ENCODE results near the gene NR6A1.
A peak's percentile ranks its signal among the peaks of the same experiment; 100 is the strongest.

The NR6A1 gene

DNA sequence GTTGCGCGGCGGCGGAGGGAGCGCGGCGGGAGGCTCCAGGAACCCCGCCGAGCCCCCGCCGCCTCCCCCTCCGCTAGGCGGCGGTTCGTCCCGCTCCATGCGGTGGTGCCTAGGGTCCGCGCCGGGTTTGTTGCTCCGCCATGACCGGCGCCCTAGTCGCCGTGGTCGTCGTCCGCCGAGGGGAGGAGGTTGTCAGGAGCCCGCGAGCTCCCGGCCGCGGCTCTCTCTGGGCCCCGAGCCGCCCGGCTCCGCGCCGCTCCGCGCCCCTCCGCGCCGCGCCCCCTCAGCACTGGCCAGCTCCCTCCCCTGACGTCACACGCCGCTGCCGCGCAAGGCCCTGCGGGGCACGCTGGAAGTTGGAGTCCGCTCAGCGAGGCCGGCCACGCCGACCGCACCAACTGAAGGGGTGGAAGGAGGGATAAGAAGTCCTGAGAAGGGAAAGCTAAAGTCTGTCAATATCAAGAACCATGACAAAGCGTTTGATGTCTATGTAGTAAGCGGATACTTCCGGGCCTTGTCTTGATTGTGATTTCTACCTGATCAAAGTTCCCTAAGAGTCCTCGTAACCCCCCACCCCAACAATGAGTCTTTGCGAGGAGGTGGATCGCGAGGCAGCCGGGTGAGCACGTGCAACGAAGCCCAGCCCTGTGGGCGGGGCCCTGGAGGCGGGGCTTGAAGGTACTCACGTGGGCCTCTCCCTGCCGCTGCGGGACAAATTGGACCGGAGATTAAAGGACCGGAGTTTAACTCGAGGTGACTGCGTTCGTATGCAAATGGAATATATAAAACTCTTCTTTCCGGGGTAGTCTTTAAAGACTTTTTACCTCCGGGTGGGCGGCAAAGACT lies at the start of gene NR6A1:
NR6A1 (minus strand) TSS at position 291 of the 846 bp plus-strand sequence.
- peak; percentile 90 to 94 for DNase-seq (ENCODE audit: low read depth in 2 of 2)

DNA sequence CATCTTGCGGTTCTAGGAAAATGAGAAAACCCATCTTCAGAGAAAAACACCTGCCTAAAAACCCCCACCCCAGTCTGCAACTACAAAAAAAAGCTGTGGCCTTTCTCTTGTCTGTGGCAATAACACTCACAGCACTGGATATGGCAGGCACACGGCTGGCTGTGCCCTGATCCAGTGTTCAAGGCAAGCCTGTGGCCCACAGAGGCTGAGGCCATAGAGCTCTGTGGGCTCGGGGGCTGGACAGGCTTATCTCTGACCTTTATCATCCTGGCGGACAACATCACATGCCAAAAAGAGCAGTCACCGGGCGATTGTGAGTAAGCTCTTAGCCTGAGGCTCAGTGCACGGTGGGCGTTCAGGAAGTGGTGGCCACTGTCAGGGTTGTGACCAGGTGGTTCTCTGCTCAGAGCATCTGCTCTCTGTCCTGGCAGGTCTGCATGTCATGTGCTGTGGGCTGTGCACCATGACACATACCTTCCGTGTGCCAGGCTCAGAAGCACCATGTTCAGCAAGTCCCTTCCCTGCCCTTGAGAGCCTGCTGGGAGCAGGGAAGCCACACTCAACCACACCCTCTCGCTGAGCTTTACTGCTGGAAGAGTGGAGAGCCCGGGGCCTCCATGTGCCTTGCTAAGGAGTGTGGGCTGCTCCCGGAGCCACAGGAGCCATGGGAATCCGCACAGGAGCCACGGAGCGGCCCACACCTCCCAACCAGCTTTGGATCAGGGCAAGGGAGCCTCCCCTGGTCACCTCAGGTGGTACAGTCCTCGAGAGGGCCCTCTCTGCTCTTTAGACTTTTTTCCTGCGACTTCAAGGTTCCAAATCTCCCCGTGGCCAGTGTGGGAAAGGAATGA lies 47.5 kb upstream of the NR6A1 start:
- no peak for DNase-seq (ENCODE audit: low read depth in 2 of 2)

DNA sequence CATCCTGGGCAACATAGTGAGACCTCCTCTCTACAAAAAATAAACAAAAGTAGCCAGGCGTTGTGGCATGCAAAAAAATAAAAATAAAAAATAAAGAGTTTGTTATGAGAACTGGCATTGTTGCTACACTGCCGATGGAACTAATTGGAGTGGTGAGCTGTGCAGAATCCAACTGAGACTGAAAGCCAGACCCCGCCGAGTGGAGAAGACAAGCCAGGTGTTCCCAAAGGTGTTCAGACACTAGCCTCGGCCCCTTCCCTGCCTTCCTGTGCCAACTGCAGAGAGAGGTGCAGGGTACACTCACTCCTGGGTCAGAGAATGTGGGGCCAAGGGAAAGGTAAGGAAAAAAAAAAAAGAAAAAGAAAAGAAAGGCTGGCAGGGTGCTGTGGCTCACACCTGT lies 44.5 kb upstream of the NR6A1 start:
- DNase-seq (ENCODE audit: low read depth in 2 of 2) = no peak

GRCh38 chr9:124814164-124814535 lies 43.0 kb upstream of the NR6A1 start:
- DNase-seq (ENCODE audit: low read depth in 2 of 2) = no peak

GRCh38 chr9:124813501-124814163 lies 42.5 kb upstream of the NR6A1 start:
- DNase-seq (ENCODE audit: low read depth in 2 of 2) = no peak

DNA sequence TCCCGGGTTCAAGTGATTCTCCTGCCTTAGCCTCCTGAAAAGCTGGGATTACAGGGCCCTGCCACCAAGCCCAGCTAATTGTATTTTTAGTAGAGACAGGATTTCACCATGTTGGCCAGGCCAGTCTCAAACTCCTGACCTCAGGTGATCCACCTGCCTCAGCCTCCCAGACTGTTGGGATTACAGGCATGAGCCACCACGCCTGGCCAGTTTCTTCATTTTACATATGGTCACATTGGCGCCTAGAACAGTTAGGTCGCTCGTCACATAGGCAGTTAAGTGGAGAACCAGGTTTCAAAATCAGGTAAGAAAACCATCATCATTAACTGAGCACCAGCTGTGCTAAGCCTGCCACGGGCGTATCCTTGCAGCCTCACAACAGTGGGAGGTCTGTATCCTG lies 41.9 kb upstream of the NR6A1 start:
- DNase-seq (ENCODE audit: low read depth in 2 of 2) = no peak

DNA sequence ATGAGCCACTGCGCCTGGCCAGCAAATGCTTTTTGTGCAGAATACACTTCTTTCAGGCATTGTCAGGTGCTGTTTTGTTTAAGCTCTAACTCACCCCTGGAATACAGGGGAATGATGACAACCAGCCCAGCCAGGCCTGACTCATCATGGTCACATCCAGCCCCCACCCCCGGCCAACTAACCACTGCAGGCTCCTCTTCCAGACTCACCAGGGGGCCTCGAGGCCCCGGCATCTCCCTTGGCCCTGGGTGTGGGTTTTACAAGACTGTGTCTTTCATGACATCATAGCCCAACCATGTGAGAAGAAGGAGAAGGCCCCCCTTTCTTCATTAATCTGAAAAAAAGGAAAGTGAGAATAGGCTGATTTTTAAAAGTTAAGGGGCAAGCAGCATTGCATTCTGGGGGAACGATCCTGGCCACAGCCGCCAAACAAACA lies 41.3 kb upstream of the NR6A1 start:
- no peak for DNase-seq (ENCODE audit: low read depth in 2 of 2)

DNA sequence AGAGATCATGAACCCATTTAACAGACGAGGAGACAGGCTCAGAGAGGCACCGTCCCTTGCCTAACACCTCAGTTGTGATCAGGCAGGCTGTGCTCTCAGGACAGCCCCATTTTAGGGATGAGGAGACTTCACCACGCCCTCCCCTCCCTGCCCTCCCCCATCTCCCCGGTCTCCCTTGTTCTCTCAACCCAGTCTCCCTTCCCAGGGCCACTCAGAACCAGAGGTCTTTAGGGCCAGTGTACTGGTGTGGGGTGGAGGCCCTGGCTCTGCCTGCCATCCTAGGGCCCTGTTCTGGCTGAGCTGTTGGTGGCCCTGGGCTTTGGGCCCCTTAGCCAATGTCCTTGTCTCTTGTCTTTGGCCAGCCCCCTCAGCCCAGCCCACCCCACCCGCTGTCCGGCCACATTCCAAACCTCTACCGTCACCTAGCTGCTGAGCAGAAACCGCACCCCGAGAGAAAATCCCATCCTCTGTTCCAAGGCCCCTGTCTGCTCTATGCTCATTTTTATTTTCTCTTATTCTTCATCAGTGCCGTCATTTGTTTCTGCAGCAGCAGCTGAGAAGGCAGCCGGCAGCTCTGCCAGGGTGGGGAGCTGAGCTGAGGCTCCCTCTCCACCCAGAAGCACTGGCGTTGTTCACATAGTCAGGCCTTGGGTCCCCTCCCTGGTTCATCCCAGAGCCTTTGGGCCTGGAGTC lies 39.7 kb upstream of the NR6A1 start:
- no peak for DNase-seq (ENCODE audit: low read depth in 2 of 2)

- DNase-seq (ENCODE audit: low read depth in 2 of 2) = no peak
Measured at GRCh38 chr9:124809741-124810500, 38.8 kb upstream of the NR6A1 start.

DNA sequence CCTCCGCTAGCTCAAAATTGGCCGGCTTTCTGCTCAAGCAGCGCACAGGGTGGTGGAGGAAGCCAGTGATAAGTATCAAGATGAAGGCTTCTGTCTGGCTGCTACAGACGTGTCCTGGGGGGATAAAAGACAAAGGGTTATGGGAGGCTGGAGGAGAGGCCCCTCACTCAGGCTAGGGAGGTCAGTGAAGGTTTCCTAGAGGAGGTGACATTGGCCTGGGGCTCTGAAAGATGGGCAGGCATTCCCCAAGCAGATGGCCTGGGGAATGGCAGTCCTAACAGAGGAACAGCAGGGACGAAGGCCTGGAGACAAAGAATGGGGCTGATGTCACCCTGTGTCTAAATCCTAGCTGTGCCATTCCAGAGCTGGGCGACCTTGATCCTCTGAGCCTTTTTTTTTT lies 38.1 kb upstream of the NR6A1 start:
- DNase-seq (ENCODE audit: low read depth in 2 of 2) = no peak

- DNase-seq (ENCODE audit: low read depth in 2 of 2) = no peak
Measured at GRCh38 chr9:124808246-124808956, 37.3 kb upstream of the NR6A1 start.

- DNase-seq (ENCODE audit: low read depth in 2 of 2) = no peak
Measured at GRCh38 chr9:124805186-124805585, 34.1 kb upstream of the NR6A1 start.

DNA sequence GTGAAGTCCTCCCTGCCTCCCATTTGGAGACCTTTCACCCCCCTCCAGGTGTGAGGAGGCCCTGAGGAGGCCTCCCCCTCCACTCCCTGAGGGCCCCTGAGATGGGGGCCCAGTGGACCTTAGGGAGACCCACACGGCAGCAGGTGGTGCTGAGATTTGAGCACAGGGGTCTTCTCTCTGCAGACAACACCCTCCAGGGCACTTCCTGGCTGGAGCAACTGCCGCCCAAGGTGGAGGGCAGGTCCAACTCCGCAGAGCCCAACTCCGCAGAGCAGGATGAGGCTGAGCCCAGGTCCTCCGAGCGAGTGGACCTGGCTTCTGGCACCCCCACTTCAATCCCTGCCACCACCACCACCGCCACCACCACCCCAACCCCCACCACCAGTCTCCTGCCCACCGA lies 32.8 kb upstream of the NR6A1 start:
- no peak for DNase-seq (ENCODE audit: low read depth in 2 of 2)

DNA sequence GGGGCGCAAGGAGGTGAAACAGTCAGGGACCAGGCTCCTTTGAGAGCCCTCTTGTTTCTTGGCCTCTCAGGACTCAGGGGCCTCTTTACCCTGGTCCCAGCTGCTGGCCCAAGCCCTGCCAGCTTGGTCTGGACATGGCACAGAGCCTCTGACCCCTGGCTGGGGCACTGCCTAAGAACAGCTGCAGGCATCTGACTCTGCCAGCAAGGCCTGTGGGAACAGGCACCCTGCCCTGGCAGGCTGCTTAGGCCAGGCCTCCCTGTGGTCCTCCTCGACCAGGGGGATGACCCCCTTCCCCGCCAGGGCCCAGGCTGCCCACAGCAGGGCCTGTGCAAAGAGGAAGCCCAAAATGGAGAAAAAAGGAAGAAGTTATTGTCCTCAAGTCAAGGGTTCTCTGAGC lies 31.3 kb upstream of the NR6A1 start:
- DNase-seq (ENCODE audit: low read depth in 2 of 2) = no peak

GRCh38 chr9:124801356-124801755 lies 30.2 kb upstream of the NR6A1 start:
- DNase-seq (ENCODE audit: low read depth in 2 of 2) = no peak

- DNase-seq (ENCODE audit: low read depth in 2 of 2) = no peak
Measured at GRCh38 chr9:124800306-124801259, 29.5 kb upstream of the NR6A1 start.

- no peak for DNase-seq (ENCODE audit: low read depth in 2 of 2)
Measured at GRCh38 chr9:124799274-124800006, 28.3 kb upstream of the NR6A1 start.

DNA sequence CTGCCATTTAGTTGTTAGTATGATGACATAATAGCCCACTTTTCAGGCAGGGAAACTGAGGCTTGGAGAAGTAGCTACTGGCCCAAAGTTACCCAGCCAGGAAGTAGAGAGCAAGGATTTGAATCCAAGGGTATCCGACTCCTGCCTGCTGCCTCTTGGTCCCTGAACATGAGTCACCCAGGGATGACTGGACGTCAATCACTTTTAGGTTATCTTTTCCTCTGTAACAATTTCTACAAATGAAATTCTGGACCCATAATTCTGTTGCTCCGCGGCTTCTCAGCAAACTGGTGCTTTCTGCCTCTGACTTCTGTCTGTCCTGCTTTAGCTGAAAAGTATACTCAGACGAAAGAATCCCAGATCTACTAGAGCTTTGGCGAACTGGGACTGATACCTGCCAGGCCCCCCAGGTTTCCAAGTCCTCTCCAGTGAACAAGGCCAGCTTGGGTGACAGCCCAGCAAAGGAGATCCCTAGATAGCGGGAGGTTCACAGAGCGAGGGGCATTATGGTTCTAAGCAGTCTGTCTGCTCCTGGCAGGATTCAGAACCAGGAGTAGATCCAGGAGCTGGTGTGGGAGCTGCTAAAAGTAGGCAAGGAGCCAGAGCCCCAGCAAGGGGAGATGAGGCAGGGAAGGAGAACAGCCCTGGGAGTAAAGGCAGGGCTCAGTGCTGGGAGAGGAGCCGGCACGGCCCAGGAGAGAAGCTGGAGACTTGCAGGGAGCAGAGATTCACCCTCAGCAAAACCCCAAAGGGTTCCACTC lies 26.4 kb upstream of the NR6A1 start:
- DNase-seq (ENCODE audit: low read depth in 2 of 2) = no peak

Data from activated CD4-positive, alpha-beta T cell treated with anti-CD3 and anti-CD28 coated beads for 24 hours (primary cell).